ENCODE results near the gene PIP5K1C.

PIP5K1C gene

GRCh38 chr19:3609779-3610719 is 90.2 kb downstream of the PIP5K1C start:
- DNase-seq (ENCODE audit: low read depth): no peak

- no peak for DNase-seq (ENCODE audit: low read depth)
Observed at GRCh38 chr19:3608750-3609322, 91.4 kb downstream of the PIP5K1C start.

GRCh38 chr19:3608079-3608641 is 92.1 kb downstream of the PIP5K1C start:
- DNase-seq (ENCODE audit: low read depth): no peak

- no peak for DNase-seq (ENCODE audit: low read depth)
Observed at GRCh38 chr19:3607303-3608078, 92.8 kb downstream of the PIP5K1C start.

- no peak for DNase-seq (ENCODE audit: low read depth)
Observed at GRCh38 chr19:3606690-3607289, 93.5 kb downstream of the PIP5K1C start, which contains the start of gene TBXA2R. Gene TBXA2R, minus strand, starts transcription at chr19:3606875. Its CDS starts 6,241 bp downstream, at chr19:3600634.

GRCh38 chr19:3606174-3606689 is 94.0 kb downstream of the PIP5K1C start:
- DNase-seq (ENCODE audit: low read depth): no peak

- no peak for DNase-seq (ENCODE audit: low read depth)
Observed at GRCh38 chr19:3605770-3606169, 94.5 kb downstream of the PIP5K1C start.

GRCh38 chr19:3605361-3605760 is 94.9 kb downstream of the PIP5K1C start:
- DNase-seq (ENCODE audit: low read depth): no peak

- DNase-seq (ENCODE audit: low read depth): no peak
Observed at GRCh38 chr19:3604987-3605343, 95.3 kb downstream of the PIP5K1C start.

GRCh38 chr19:3604227-3604986 is 95.9 kb downstream of the PIP5K1C start:
- no peak for DNase-seq (ENCODE audit: low read depth)

- DNase-seq (ENCODE audit: low read depth): no peak
Observed at GRCh38 chr19:3603121-3603811, 97.0 kb downstream of the PIP5K1C start.

- no peak for DNase-seq (ENCODE audit: low read depth)
Observed at GRCh38 chr19:3601021-3601420, 99.2 kb downstream of the PIP5K1C start.

- no peak for DNase-seq (ENCODE audit: low read depth)
Observed at GRCh38 chr19:3599776-3600187, 100.5 kb downstream of the PIP5K1C start.

- no peak for DNase-seq (ENCODE audit: low read depth)
Observed at GRCh38 chr19:3595521-3596061, 104.7 kb downstream of the PIP5K1C start.

GRCh38 chr19:3593156-3593555 is 107.1 kb downstream of the PIP5K1C start:
- no peak for DNase-seq (ENCODE audit: low read depth)

- no peak for DNase-seq (ENCODE audit: low read depth)
Observed at GRCh38 chr19:3591876-3592613, 108.2 kb downstream of the PIP5K1C start.

- no peak for DNase-seq (ENCODE audit: low read depth)
Observed at GRCh38 chr19:3590991-3591659, 109.1 kb downstream of the PIP5K1C start.

- DNase-seq (ENCODE audit: low read depth): no peak
Observed at GRCh38 chr19:3589949-3590348, 110.3 kb downstream of the PIP5K1C start.

GRCh38 chr19:3589439-3589838 is 110.8 kb downstream of the PIP5K1C start:
- DNase-seq (ENCODE audit: low read depth): no peak

Data from fibroblast of the conjunctiva (primary cell).